ENCODE results near the gene PITX2. TPM values are rescaled to one million over a fixed set of nuclear protein-coding genes. Genes with fewer than 3 reads are reported as not detected.

PITX2 gene
- total RNA-seq, 2 experiments from 2014 or later, result not detected

- peaks cover 2% of the 10 kb centered on the region for H3K9me3 Mint-ChIP-seq
- no peak overlapping the region for H3K27ac Mint-ChIP-seq
- no peak overlapping the region for H3K4me3 Mint-ChIP-seq
- DNase-seq, result no peak
- peaks cover 78% of the 10 kb centered on the region for H3K27me3 Mint-ChIP-seq
- peaks cover 19% of the 10 kb centered on the region for H3K4me1 Mint-ChIP-seq (ENCODE audit: low read depth)
- peaks cover 31% of the 10 kb centered on the region for H3K36me3 Mint-ChIP-seq
- POLR2A ChIA-PET, result no interaction called here
- intact Hi-C loops (cut with micrococcal nuclease), result loop anchor here (5.0 kb wide), 2 partner anchors 999 to 1884 kb away; partner anchors contain the start of gene NEUROG2
- CTCF ChIA-PET, result no interaction called here
Observed at GRCh38 chr4:110633358-110634341, 10.8 kb upstream of the PITX2 start.

- no peak overlapping the region for H3K27ac Mint-ChIP-seq
- intact Hi-C loops (cut with micrococcal nuclease), result loop anchor here (5.0 kb wide), 2 partner anchors 1000 to 1885 kb away; partner anchors contain the start of gene NEUROG2
- no peak for DNase-seq
Observed at GRCh38 chr4:110632506-110633357, 9.9 kb upstream of the PITX2 start.

GRCh38 chr4:110631584-110632505 is 9.0 kb upstream of the PITX2 start:
- intact Hi-C loops (cut with micrococcal nuclease), result loop anchor here (2.0 to 5.0 kb wide), 3 partner anchors 19 to 1885 kb away; partner anchors contain the start of gene NEUROG2

More at GRCh38 chr4:110632506-110633357, 9.9 kb upstream of the PITX2 start:
- ChIA-PET POLR2A (no interaction called here), CTCF (no interaction called here)
- Mint-ChIP-seq H3K36me3 (peaks cover 29% of the 10 kb centered on the region), H3K4me3 (no peak overlapping the region), H3K9me3 (peaks cover 2% of the 10 kb centered on the region), H3K27me3 (peaks cover 77% of the 10 kb centered on the region), H3K4me1 (ENCODE audit: low read depth) (peaks cover 22% of the 10 kb centered on the region)

GRCh38 chr4:110630688-110631402 is 8.0 kb upstream of the PITX2 start:
- Mint-ChIP-seq H3K4me1 (ENCODE audit: low read depth) (peaks cover 22% of the 10 kb centered on the region), H3K36me3 (peaks cover 25% of the 10 kb centered on the region), H3K27me3 (peaks cover 81% of the 10 kb centered on the region), H3K4me3 (no peak overlapping the region), H3K9me3 (no peaks in the 10 kb centered on the region), H3K27ac (no peak overlapping the region)
- CTCF ChIA-PET, result interaction anchor here (0.8 kb wide), 1 partner anchor 11 kb away, joined by 3 read pairs; no protein-coding TSS in a partner anchor
- POLR2A ChIA-PET, result no interaction called here
- intact Hi-C loops (cut with micrococcal nuclease), result loop anchor here (1.0 to 5.0 kb wide), 4 partner anchors 10 to 1886 kb away; partner anchors contain the start of gene NEUROG2
- DNase-seq, result no peak

More at GRCh38 chr4:110631584-110632505, 9.0 kb upstream of the PITX2 start:
- peaks cover 78% of the 10 kb centered on the region for H3K27me3 Mint-ChIP-seq
- no peaks in the 10 kb centered on the region for H3K9me3 Mint-ChIP-seq
- peaks cover 22% of the 10 kb centered on the region for H3K4me1 Mint-ChIP-seq (ENCODE audit: low read depth)
- peak overlapping the region; percentile 8 for H3K27ac Mint-ChIP-seq
- POLR2A ChIA-PET, result no interaction called here
- CTCF ChIA-PET, result interaction anchor here (0.8 kb wide), 1 partner anchor 12 kb away, joined by 3 read pairs; no protein-coding TSS in a partner anchor
- peaks cover 25% of the 10 kb centered on the region for H3K36me3 Mint-ChIP-seq
- no peak overlapping the region for H3K4me3 Mint-ChIP-seq
- peak; percentile 67 for DNase-seq

GRCh38 chr4:110629780-110630687 is 7.2 kb upstream of the PITX2 start:
- Mint-ChIP-seq H3K4me1 (ENCODE audit: low read depth) (peaks cover 22% of the 10 kb centered on the region), H3K9me3 (no peaks in the 10 kb centered on the region), H3K4me3 (no peak overlapping the region), H3K36me3 (peaks cover 25% of the 10 kb centered on the region), H3K27me3 (peaks cover 85% of the 10 kb centered on the region), H3K27ac (no peak overlapping the region)
- DNase-seq, result no peak
- intact Hi-C loops (cut with micrococcal nuclease), result loop anchor here (1.0 to 5.0 kb wide), 4 partner anchors 9 to 1887 kb away; partner anchors contain the start of gene NEUROG2
- POLR2A ChIA-PET, result no interaction called here
- CTCF ChIA-PET, result no interaction called here

GRCh38 chr4:110629214-110629754 is 6.4 kb upstream of the PITX2 start:
- ChIA-PET CTCF (no interaction called here), POLR2A (no interaction called here)
- no peak overlapping the region for H3K27ac Mint-ChIP-seq
- peaks cover 25% of the 10 kb centered on the region for H3K36me3 Mint-ChIP-seq
- no peak overlapping the region for H3K4me3 Mint-ChIP-seq
- DNase-seq, result no peak
- intact Hi-C loops (cut with micrococcal nuclease), result no loop called here
- peaks cover 22% of the 10 kb centered on the region for H3K4me1 Mint-ChIP-seq (ENCODE audit: low read depth)
- no peaks in the 10 kb centered on the region for H3K9me3 Mint-ChIP-seq
- peaks cover 87% of the 10 kb centered on the region for H3K27me3 Mint-ChIP-seq

- H3K4me1 Mint-ChIP-seq (ENCODE audit: low read depth), result peaks cover 22% of the 10 kb centered on the region
- no peak overlapping the region for H3K4me3 Mint-ChIP-seq
- CTCF ChIA-PET, result no interaction called here
- H3K36me3 Mint-ChIP-seq, result peaks cover 25% of the 10 kb centered on the region
- intact Hi-C loops (cut with micrococcal nuclease), result no loop called here
- no peak for DNase-seq
- no peak overlapping the region for H3K27ac Mint-ChIP-seq
- H3K27me3 Mint-ChIP-seq, result peaks cover 85% of the 10 kb centered on the region
- POLR2A ChIA-PET, result no interaction called here
- H3K9me3 Mint-ChIP-seq, result no peaks in the 10 kb centered on the region
Observed at GRCh38 chr4:110628663-110629213, 5.9 kb upstream of the PITX2 start.

GRCh38 chr4:110627977-110628662 is 5.2 kb upstream of the PITX2 start:
- Mint-ChIP-seq H3K27me3 (peaks cover 85% of the 10 kb centered on the region), H3K4me3 (no peak overlapping the region), H3K9me3 (no peaks in the 10 kb centered on the region), H3K4me1 (ENCODE audit: low read depth) (peaks cover 26% of the 10 kb centered on the region), H3K27ac (no peak overlapping the region), H3K36me3 (peaks cover 19% of the 10 kb centered on the region)
- DNase-seq, result no peak
- ChIA-PET POLR2A (no interaction called here), CTCF (no interaction called here)
- intact Hi-C loops (cut with micrococcal nuclease), result no loop called here

GRCh38 chr4:110626532-110627153 is 3.8 kb upstream of the PITX2 start:
- ChIA-PET CTCF (interaction anchor here (0.5 kb wide), 1 partner anchor 10 kb away, joined by 3 read pairs; no protein-coding TSS in a partner anchor), POLR2A (no interaction called here)
- H3K27ac Mint-ChIP-seq, result no peak overlapping the region
- peaks cover 15% of the 10 kb centered on the region for H3K36me3 Mint-ChIP-seq
- H3K9me3 Mint-ChIP-seq, result no peaks in the 10 kb centered on the region
- peaks cover 26% of the 10 kb centered on the region for H3K4me1 Mint-ChIP-seq (ENCODE audit: low read depth)
- H3K4me3 Mint-ChIP-seq, result no peak overlapping the region
- DNase-seq, result no peak
- peaks cover 87% of the 10 kb centered on the region for H3K27me3 Mint-ChIP-seq
- intact Hi-C loops (cut with micrococcal nuclease), result no loop called here

Data from activated CD4-positive, alpha-beta memory T cell treated with anti-CD3 and anti-CD28 coated beads for 36 hours (primary cell).